ENCODE measurements around the gene PDE6C.

The PDE6C gene

GRCh38 chr10:93600446-93601145 is 11.7 kb upstream of the PDE6C start:
- no peak for TF ChIP-seq GATA2 (IDR thresholded peaks at IDR 0.05; ENCODE audit: low read depth, low read length)
- no peak for TF ChIP-seq GATA3 (IDR thresholded peaks at IDR 0.05; ENCODE audit: low read depth, low read length)

GRCh38 chr10:93601146-93601773 is 11.1 kb upstream of the PDE6C start, which contains the start of gene RBP4:
Gene RBP4, minus strand, starts transcription at chr10:93601235. Its CDS starts 207 bp downstream, at chr10:93601028.
- TF ChIP-seq GATA2 (IDR thresholded peaks at IDR 0.05; ENCODE audit: low read depth, low read length) (no peak), GATA3 (IDR thresholded peaks at IDR 0.05; ENCODE audit: low read depth, low read length) (no peak)

- no peak for TF ChIP-seq GATA2 (IDR thresholded peaks at IDR 0.05; ENCODE audit: low read depth, low read length)
- no peak for TF ChIP-seq GATA3 (IDR thresholded peaks at IDR 0.05; ENCODE audit: low read depth, low read length)
Measured at GRCh38 chr10:93601774-93602162, 10.6 kb upstream of the PDE6C start.

DNA sequence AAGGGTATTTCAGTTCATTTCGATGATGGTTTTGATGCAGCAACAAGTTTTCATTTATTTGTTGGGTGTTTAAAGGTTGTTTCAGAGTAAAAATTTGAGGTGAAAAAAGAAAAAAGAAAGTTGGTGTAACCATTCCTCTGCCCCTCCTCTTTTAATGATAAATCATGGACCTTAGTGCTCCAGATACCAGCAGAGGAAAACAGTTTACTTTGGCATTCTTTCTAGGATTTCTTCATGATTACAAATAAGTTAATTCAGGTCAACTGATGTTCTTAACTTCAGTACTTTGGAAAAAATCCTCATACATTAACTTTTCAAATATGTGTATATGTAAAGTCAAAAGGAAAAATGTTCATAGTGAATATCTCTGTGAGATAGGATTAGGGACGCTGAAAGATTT is 9.3 kb upstream of the PDE6C start:
- TF ChIP-seq GATA3 (IDR thresholded peaks at IDR 0.05; ENCODE audit: low read depth, low read length), result no peak
- no peak for TF ChIP-seq GATA2 (IDR thresholded peaks at IDR 0.05; ENCODE audit: low read depth, low read length)

GRCh38 chr10:93604146-93604545 is 8.2 kb upstream of the PDE6C start:
- TF ChIP-seq GATA3 (IDR thresholded peaks at IDR 0.05; ENCODE audit: low read depth, low read length), result no peak
- TF ChIP-seq GATA2 (IDR thresholded peaks at IDR 0.05; ENCODE audit: low read depth, low read length), result no peak

GRCh38 chr10:93608421-93608820 is 3.9 kb upstream of the PDE6C start:
- TF ChIP-seq GATA2 (IDR thresholded peaks at IDR 0.05; ENCODE audit: low read depth, low read length), result no peak
- no peak for TF ChIP-seq GATA3 (IDR thresholded peaks at IDR 0.05; ENCODE audit: low read depth, low read length)

DNA sequence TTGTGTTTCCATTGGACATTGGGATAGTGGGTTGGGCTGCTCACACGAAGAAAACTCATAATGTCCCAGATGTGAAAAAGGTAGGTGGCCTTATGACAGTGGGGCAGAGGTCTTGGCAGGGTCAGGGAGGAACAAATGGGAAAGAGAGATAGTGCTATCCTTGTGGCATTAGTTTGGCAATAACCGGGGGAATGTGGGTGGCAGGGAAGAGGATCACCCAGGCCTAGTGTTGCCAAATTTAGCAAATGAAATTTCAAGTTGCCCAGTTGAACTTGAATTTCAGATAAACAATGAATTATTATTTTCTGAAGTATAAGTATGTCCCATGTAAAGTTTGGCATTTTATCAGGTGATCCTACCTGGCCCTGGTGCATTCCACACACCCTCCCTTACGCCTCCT is 789 bp downstream of the PDE6C start:
- TF ChIP-seq GATA3 (IDR thresholded peaks at IDR 0.05; ENCODE audit: low read depth, low read length) (no peak), GATA2 (IDR thresholded peaks at IDR 0.05; ENCODE audit: low read depth, low read length) (no peak)

- TF ChIP-seq GATA2 (IDR thresholded peaks at IDR 0.05; ENCODE audit: low read depth, low read length) (no peak), GATA3 (IDR thresholded peaks at IDR 0.05; ENCODE audit: low read depth, low read length) (no peak)
Measured at GRCh38 chr10:93614101-93614825, 1.9 kb downstream of the PDE6C start.

- TF ChIP-seq GATA3 (IDR thresholded peaks at IDR 0.05; ENCODE audit: low read depth, low read length) (no peak), GATA2 (IDR thresholded peaks at IDR 0.05; ENCODE audit: low read depth, low read length) (no peak)
Measured at GRCh38 chr10:93615576-93616235, 3.4 kb downstream of the PDE6C start.

- no peak for TF ChIP-seq GATA3 (IDR thresholded peaks at IDR 0.05; ENCODE audit: low read depth, low read length)
- TF ChIP-seq GATA2 (IDR thresholded peaks at IDR 0.05; ENCODE audit: low read depth, low read length), result no peak
Measured at GRCh38 chr10:93620925-93621324, 8.6 kb downstream of the PDE6C start.

DNA sequence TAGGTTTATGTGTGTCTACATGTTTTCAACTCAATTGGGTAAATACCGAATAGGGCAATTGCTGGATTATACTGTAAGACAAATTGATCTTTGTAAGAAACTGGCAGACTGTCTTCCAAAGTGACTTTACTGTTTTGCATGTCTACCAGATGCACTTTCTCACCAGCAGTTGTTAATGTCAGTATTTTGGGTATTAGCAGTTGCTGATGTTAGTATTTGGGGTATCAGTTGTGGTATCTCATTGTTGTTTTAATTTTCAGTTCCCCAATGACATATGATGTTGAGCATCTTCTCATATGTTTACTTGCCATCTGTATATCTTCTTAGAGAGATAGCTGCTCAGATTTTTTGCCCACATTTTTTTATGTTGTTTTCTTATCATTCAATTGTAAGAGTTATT is 10.6 kb downstream of the PDE6C start:
- TF ChIP-seq GATA2 (IDR thresholded peaks at IDR 0.05; ENCODE audit: low read depth, low read length) (no peak), GATA3 (IDR thresholded peaks at IDR 0.05; ENCODE audit: low read depth, low read length) (no peak)

- TF ChIP-seq GATA3 (IDR thresholded peaks at IDR 0.05; ENCODE audit: low read depth, low read length) (no peak), GATA2 (IDR thresholded peaks at IDR 0.05; ENCODE audit: low read depth, low read length) (no peak)
Measured at GRCh38 chr10:93628858-93629257, 16.5 kb downstream of the PDE6C start.

DNA sequence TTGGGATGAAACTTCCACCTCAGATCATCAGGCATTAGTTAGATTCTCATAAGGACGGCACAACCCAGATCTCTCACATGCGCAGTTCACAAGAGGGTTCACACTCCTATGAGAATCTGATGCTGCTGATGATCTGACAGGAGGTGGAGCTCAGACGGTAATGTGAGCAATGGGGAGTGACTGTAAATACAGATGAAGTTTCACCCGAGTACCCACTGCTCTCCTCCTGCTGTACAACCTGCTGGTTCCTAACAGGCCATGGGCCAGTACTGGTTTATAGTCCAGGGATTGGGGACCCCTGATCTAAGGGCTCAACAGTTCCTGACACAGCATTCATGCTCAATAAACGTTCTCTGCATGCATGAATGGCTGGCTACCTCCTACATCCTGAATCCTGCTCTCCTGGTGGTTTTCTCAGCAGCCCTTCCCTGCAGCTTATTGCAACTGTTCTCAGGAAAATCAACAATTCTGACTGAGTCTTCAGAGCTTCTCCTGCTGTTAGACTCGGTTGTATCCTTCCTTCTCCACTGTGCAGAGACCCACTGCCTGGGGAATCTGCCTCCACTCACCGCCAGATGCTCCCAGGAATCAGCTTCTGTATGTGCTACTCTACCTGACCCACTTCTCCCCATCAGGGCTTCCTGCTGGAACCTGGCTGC is 17.4 kb downstream of the PDE6C start:
- TF ChIP-seq GATA2 (IDR thresholded peaks at IDR 0.05; ENCODE audit: low read depth, low read length), result no peak
- no peak for TF ChIP-seq GATA3 (IDR thresholded peaks at IDR 0.05; ENCODE audit: low read depth, low read length)

Data from SH-SY5Y (cell line).